Measurements from ENCODE around the gene DCUN1D5. TPM values are rescaled to one million over a fixed set of nuclear protein-coding genes. Genes with fewer than 3 reads are reported as not detected.

The DCUN1D5 gene
- total and polyA plus RNA-seq, 5 donors from 2014 or later = 16.2 to 27.6 (median 26.3) TPM

Other genes with a start within 250 kb of the DCUN1D5 start
- gene MMP3, start 248.6 kb downstream of the DCUN1D5 start, total RNA-seq = not detected
- gene MMP3, start 248.6 kb downstream of the DCUN1D5 start, polyA plus RNA-seq = not detected
- gene MMP12, start 217.2 kb downstream of the DCUN1D5 start, total RNA-seq = not detected
- not detected for gene MMP12, start 217.2 kb downstream of the DCUN1D5 start, polyA plus RNA-seq
- not detected for gene MMP13, start 136.4 kb downstream of the DCUN1D5 start, total RNA-seq
- gene MMP13, start 136.4 kb downstream of the DCUN1D5 start, polyA plus RNA-seq = not detected
- 1.8 TPM for gene DYNC2H1, start 17.3 kb upstream of the DCUN1D5 start, total RNA-seq
- under 1 TPM; 0.10 to 0.20 (median 0.17) TPM for gene DYNC2H1, start 17.3 kb upstream of the DCUN1D5 start, polyA plus RNA-seq

Measured in CD4-positive, CD25-positive, alpha-beta regulatory T cell (primary cell).